ENCODE measurements around the gene TARDBP. TPM values are rescaled to one million over a fixed set of nuclear protein-coding genes. Genes with fewer than 3 reads are reported as not detected.

TARDBP gene
- total RNA-seq, 1 experiment from 2014 or later = 283 TPM

- Histone ChIP-seq H3K27me3 (replicated peaks; ENCODE audit: insufficient read depth, low read depth, low read length, poor library complexity) (no peaks in the 10 kb centered on the region), H3K4me3 (ENCODE audit: low read depth, low read length, poor library complexity, severe bottlenecking) (no peak overlapping the region), H3K9me3 (ENCODE audit: low read depth, low read length, poor library complexity, severe bottlenecking) (no peaks in the 10 kb centered on the region), H3K27ac (ENCODE audit: low read depth, low read length, poor library complexity, severe bottlenecking) (no peak overlapping the region), H3K4me1 (ENCODE audit: insufficient read depth, low read length, poor library complexity, severe bottlenecking) (peaks cover 20% of the 10 kb centered on the region), H3K36me3 (ENCODE audit: insufficient read depth, low read length, poor library complexity, severe bottlenecking) (no peaks in the 10 kb centered on the region)
- POLR2A ChIA-PET (ENCODE audit: low non-redundant PET) = interaction anchor here (0.7 kb wide), 1 partner anchor 559 kb away, joined by 23 read pairs; no protein-coding TSS in a partner anchor
- CTCF ChIA-PET = no interaction called here
- no TSS peak for BruUV-seq (replicated peaks)
- DNase-seq (ENCODE audit: low spot score) = no peak
- no peak for TF ChIP-seq EZH2 (IDR thresholded peaks at IDR 0.05; ENCODE audit: borderline replicate concordance, low read depth, low read length, poor library complexity, severe bottlenecking)
- TF ChIP-seq CTCF (conservative IDR thresholded peaks at IDR 0.05; ENCODE audit: low read depth, low read length) = no peak
- intact Hi-C loops (cut with micrococcal nuclease; ENCODE audit: unreplicated experiment) = no loop called here
These were observed 45.4 kb upstream of the TARDBP start for GRCh38 chr1:10967090-10967489.

GRCh38 chr1:10968411-10968826, 44.0 kb upstream of the TARDBP start:
- peaks cover 12% of the 10 kb centered on the region for H3K4me1 ChIP-seq (ENCODE audit: insufficient read depth, low read length, poor library complexity, severe bottlenecking)
- TF ChIP-seq EZH2 (IDR thresholded peaks at IDR 0.05; ENCODE audit: borderline replicate concordance, low read depth, low read length, poor library complexity, severe bottlenecking) = no peak
- intact Hi-C loops (cut with micrococcal nuclease; ENCODE audit: unreplicated experiment) = no loop called here
- CTCF ChIA-PET = interaction anchor here (0.8 kb wide), 1 partner anchor 69 kb away, joined by 5 read pairs; no protein-coding TSS in a partner anchor
- no TSS peak for BruUV-seq (replicated peaks)
- no peak for DNase-seq (ENCODE audit: low spot score)
- no peaks in the 10 kb centered on the region for H3K9me3 ChIP-seq (ENCODE audit: low read depth, low read length, poor library complexity, severe bottlenecking)
- H3K36me3 ChIP-seq (ENCODE audit: insufficient read depth, low read length, poor library complexity, severe bottlenecking) = no peaks in the 10 kb centered on the region
- no peaks in the 10 kb centered on the region for H3K27me3 ChIP-seq (replicated peaks; ENCODE audit: insufficient read depth, low read depth, low read length, poor library complexity)
- no peak overlapping the region for H3K4me3 ChIP-seq (ENCODE audit: low read depth, low read length, poor library complexity, severe bottlenecking)
- POLR2A ChIA-PET (ENCODE audit: low non-redundant PET) = no interaction called here
- H3K27ac ChIP-seq (ENCODE audit: low read depth, low read length, poor library complexity, severe bottlenecking) = no peak overlapping the region

GRCh38 chr1:10969267-10969970, 43.0 kb upstream of the TARDBP start:
- H3K4me3 ChIP-seq (ENCODE audit: low read depth, low read length, poor library complexity, severe bottlenecking) = no peak overlapping the region
- H3K4me1 ChIP-seq (ENCODE audit: insufficient read depth, low read length, poor library complexity, severe bottlenecking) = peaks cover 12% of the 10 kb centered on the region
- no peaks in the 10 kb centered on the region for H3K36me3 ChIP-seq (ENCODE audit: insufficient read depth, low read length, poor library complexity, severe bottlenecking)
- POLR2A ChIA-PET (ENCODE audit: low non-redundant PET) = interaction anchor here (0.6 to 0.7 kb wide), 2 partner anchors 10 to 535 kb away, joined by 3 read pairs; no protein-coding TSS in a partner anchor
- no peaks in the 10 kb centered on the region for H3K9me3 ChIP-seq (ENCODE audit: low read depth, low read length, poor library complexity, severe bottlenecking)
- no peak for DNase-seq (ENCODE audit: low spot score)
- no peak overlapping the region for H3K27ac ChIP-seq (ENCODE audit: low read depth, low read length, poor library complexity, severe bottlenecking)
- no TSS peak for BruUV-seq (replicated peaks)
- TF ChIP-seq CTCF (conservative IDR thresholded peaks at IDR 0.05; ENCODE audit: low read depth, low read length) (no peak), EZH2 (IDR thresholded peaks at IDR 0.05; ENCODE audit: borderline replicate concordance, low read depth, low read length, poor library complexity, severe bottlenecking) (no peak)
- intact Hi-C loops (cut with micrococcal nuclease; ENCODE audit: unreplicated experiment) = no loop called here
- CTCF ChIA-PET = no interaction called here
- no peaks in the 10 kb centered on the region for H3K27me3 ChIP-seq (replicated peaks; ENCODE audit: insufficient read depth, low read depth, low read length, poor library complexity)
